Parathyroid adenoma (tissue), 2 donors: ENCODE measurements around the gene OTULIN.

Experiments used
- H2AFZ ChIP-seq: fragments of 300-600 bp; sonication (generic); one replicate; pipeline ENCODE4 v1.7.0; 2017; ENCODE audit warnings: antibody characterized with exemption, mild to moderate bottlenecking
- H3K27ac ChIP-seq: fragments of 300-600 bp; sonication (generic); one replicate; pipeline ENCODE4 v1.7.0; 2017
- H3K27me3 ChIP-seq: fragments of 300-600 bp; sonication (generic); one replicate; pipeline ENCODE4 v1.7.0; 2017; ENCODE audit warnings: low read length; ENCODE audit not compliant: control insufficient read depth, insufficient read depth
- H3K36me3 ChIP-seq: fragments of 300-600 bp; sonication (generic); one replicate; pipeline ENCODE4 v1.7.0; 2017; ENCODE audit warnings: low read length; ENCODE audit not compliant: control insufficient read depth, insufficient read depth
- H3K4me1 ChIP-seq: fragments of 300-600 bp; sonication (generic); one replicate; pipeline ENCODE4 v1.7.0; 2017; ENCODE audit warnings: control low read depth
- H3K4me2 ChIP-seq: fragments of 300-600 bp; sonication (generic); one replicate; pipeline ENCODE4 v1.7.0; 2017; ENCODE audit warnings: low read length
- H3K4me3 ChIP-seq: fragments of 300-600 bp; sonication (generic); one replicate; pipeline ENCODE4 v1.7.0; 2017; ENCODE audit warnings: low read depth, low read length
- H3K79me2 ChIP-seq: fragments of 300-600 bp; sonication (generic); one replicate; pipeline ENCODE4 v1.7.0; 2017; ENCODE audit warnings: control low read depth
- H3K9ac ChIP-seq: fragments of 300-600 bp; sonication (generic); one replicate; pipeline ENCODE4 v1.7.0; 2017; ENCODE audit warnings: mild to moderate bottlenecking
- H3K9me3 ChIP-seq: fragments of 300-600 bp; sonication (generic); one replicate; pipeline ENCODE4 v1.7.0; 2017; ENCODE audit warnings: low read length; ENCODE audit not compliant: control insufficient read depth
- TF ChIP-seq, protein P1 (sequence below): fragments of 300-600 bp; sonication (generic); IDR thresholded peaks from one replicate; pipeline ENCODE4 v1.7.0; 2017; ENCODE audit warnings: antibody characterized with exemption, mild to moderate bottlenecking
- donor health status: primary hyperparathyroidism.

Gene OTULIN

DNA sequence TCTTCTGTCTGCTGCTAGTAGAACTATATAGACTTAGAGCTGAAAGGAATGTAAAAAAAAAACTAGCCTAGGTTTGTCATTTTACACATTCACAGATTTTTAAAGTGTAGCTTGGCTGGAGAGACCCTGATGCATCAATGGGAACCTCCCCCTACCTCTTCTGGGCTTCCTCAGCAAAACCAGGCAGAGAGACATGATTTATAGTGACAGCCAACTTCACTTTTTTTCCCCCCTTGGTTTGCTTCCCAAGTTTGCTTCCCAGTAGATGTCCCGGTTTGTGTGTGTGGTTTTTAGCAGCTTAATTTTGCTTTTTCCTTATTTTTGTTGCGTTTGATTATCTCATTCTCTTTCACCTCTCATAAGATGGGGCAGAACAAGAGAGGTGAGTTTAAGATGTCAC lies 1.8 kb downstream of the OTULIN start:
- Histone ChIP-seq H3K4me3 (no peak overlapping the region), H3K4me2 (no peak overlapping the region), H3K36me3 (no peaks in the 10 kb centered on the region), H3K79me2 (peaks cover 35% of the 10 kb centered on the region), H3K4me1 (peaks cover 9% of the 10 kb centered on the region), H3K27ac (no peak overlapping the region), H3K27me3 (no peaks in the 10 kb centered on the region), H3K9ac (no peak overlapping the region), H2AFZ (no peak overlapping the region), H3K9me3 (no peaks in the 10 kb centered on the region)
- TF ChIP-seq, protein P1, sequence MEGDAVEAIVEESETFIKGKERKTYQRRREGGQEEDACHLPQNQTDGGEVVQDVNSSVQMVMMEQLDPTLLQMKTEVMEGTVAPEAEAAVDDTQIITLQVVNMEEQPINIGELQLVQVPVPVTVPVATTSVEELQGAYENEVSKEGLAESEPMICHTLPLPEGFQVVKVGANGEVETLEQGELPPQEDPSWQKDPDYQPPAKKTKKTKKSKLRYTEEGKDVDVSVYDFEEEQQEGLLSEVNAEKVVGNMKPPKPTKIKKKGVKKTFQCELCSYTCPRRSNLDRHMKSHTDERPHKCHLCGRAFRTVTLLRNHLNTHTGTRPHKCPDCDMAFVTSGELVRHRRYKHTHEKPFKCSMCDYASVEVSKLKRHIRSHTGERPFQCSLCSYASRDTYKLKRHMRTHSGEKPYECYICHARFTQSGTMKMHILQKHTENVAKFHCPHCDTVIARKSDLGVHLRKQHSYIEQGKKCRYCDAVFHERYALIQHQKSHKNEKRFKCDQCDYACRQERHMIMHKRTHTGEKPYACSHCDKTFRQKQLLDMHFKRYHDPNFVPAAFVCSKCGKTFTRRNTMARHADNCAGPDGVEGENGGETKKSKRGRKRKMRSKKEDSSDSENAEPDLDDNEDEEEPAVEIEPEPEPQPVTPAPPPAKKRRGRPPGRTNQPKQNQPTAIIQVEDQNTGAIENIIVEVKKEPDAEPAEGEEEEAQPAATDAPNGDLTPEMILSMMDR, result no peak

DNA sequence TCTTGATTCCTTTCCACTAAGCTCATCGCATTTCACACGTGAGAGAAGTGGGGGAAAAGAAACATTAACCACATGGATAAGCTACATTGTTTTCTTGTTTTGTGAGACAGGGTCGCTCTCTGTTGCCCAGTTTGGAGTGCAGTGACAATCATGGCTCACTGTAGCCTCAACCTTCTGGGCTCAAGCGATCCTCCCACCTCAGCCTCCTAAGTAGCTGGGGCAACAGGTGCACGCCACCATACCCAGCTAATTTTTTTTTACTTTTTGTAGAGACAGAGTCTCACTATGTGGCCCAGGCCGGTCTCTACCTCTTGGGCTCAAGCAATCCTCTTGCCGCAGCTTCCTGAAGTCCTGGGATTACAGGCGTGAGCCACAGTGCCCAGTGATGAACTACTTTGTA lies 2.8 kb downstream of the OTULIN start:
- Histone ChIP-seq H3K79me2 (peaks cover 41% of the 10 kb centered on the region), H3K9me3 (no peaks in the 10 kb centered on the region), H3K27me3 (no peaks in the 10 kb centered on the region), H3K4me2 (no peak overlapping the region), H3K36me3 (no peaks in the 10 kb centered on the region), H2AFZ (no peak overlapping the region), H3K4me3 (no peak overlapping the region), H3K27ac (no peak overlapping the region), H3K4me1 (peaks cover 9% of the 10 kb centered on the region), H3K9ac (no peak overlapping the region)
- TF ChIP-seq, protein P1, result no peak

- TF ChIP-seq, protein P1, result no peak
- no peak overlapping the region for H3K27ac ChIP-seq
- H3K36me3 ChIP-seq, result no peaks in the 10 kb centered on the region
- no peak overlapping the region for H3K4me3 ChIP-seq
- no peaks in the 10 kb centered on the region for H3K9me3 ChIP-seq
- no peak overlapping the region for H2AFZ ChIP-seq
- peaks cover 43% of the 10 kb centered on the region for H3K79me2 ChIP-seq
- H3K4me2 ChIP-seq, result no peak overlapping the region
- H3K9ac ChIP-seq, result no peak overlapping the region
- peaks cover 9% of the 10 kb centered on the region for H3K4me1 ChIP-seq
- H3K27me3 ChIP-seq, result no peaks in the 10 kb centered on the region
Observed at GRCh38 chr5:14667770-14668169, 3.3 kb downstream of the OTULIN start.

GRCh38 chr5:14668181-14668591 lies 3.7 kb downstream of the OTULIN start:
- peaks cover 9% of the 10 kb centered on the region for H3K4me1 ChIP-seq
- no peak overlapping the region for H3K9ac ChIP-seq
- no peak overlapping the region for H2AFZ ChIP-seq
- no peak overlapping the region for H3K27ac ChIP-seq
- no peaks in the 10 kb centered on the region for H3K27me3 ChIP-seq
- TF ChIP-seq, protein P1, result no peak
- no peaks in the 10 kb centered on the region for H3K36me3 ChIP-seq
- H3K9me3 ChIP-seq, result no peaks in the 10 kb centered on the region
- peaks cover 39% of the 10 kb centered on the region for H3K79me2 ChIP-seq
- H3K4me3 ChIP-seq, result no peak overlapping the region
- no peak overlapping the region for H3K4me2 ChIP-seq

- H3K4me1 ChIP-seq, result peaks cover 9% of the 10 kb centered on the region
- H3K36me3 ChIP-seq, result no peaks in the 10 kb centered on the region
- no peaks in the 10 kb centered on the region for H3K9me3 ChIP-seq
- no peak overlapping the region for H3K27ac ChIP-seq
- no peak overlapping the region for H3K4me2 ChIP-seq
- H3K27me3 ChIP-seq, result no peaks in the 10 kb centered on the region
- H2AFZ ChIP-seq, result no peak overlapping the region
- no peak overlapping the region for H3K4me3 ChIP-seq
- no peak overlapping the region for H3K9ac ChIP-seq
- TF ChIP-seq, protein P1, result no peak
- peaks cover 39% of the 10 kb centered on the region for H3K79me2 ChIP-seq
Observed at GRCh38 chr5:14669415-14669814, 4.9 kb downstream of the OTULIN start.
